Hematopoietic multipotent progenitor cell treated with erythropoietin and hydrocortisone succinate and interleukin-3 and kit ligand, for 15 days (in vitro differentiated cells): ENCODE results near the gene GPC3.
"Not testable (repeated sequence)": the region's sequence is repeated elsewhere in the genome, so short reads cannot be mapped to it uniquely, and the experiment has no call there.

Source experiments
- DNase-seq: peaks from one replicate; pipeline ENCODE4 v3.0.0-alpha.2; 2015; ENCODE audit warnings: low spot score

The GPC3 gene

DNA sequence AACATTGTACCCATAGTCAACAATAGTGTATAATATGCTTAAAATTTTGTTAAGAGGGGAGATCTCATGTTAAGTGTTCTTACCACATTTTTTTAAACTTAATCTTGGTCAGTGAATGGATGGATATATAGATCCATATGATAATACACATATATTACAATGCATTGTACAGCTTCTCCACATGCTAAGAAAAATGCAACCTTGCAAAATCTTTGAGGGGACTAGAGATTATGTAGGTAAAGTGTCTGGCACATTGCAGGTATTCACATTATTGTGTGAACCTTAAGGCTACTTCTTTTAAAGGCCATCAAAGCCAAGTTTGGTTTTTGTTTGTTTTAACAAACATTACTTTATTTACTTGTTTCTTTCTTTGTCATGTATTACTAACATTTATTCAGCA is 10.4 kb upstream of the GPC3 start:
- DNase-seq: no peak

DNA sequence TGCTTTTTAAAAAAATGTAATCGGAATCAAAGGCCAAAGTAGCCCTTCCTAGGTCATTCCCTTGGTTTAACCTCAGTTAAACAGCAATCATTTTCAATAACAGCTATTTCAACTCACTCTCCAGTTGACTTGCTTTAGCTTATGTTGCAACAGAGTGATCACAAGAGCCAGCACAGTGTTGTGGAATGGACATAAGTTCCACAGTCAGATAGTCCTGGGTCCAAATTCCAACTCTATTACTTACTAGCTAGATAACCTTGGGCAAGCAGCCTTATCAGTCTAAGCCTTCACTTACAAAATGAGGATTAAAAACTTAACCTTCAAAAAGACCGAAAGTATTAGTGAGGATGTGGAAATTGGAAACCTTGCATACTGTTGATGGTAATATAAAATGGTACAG is 9.2 kb upstream of the GPC3 start:
- DNase-seq: no peak

DNA sequence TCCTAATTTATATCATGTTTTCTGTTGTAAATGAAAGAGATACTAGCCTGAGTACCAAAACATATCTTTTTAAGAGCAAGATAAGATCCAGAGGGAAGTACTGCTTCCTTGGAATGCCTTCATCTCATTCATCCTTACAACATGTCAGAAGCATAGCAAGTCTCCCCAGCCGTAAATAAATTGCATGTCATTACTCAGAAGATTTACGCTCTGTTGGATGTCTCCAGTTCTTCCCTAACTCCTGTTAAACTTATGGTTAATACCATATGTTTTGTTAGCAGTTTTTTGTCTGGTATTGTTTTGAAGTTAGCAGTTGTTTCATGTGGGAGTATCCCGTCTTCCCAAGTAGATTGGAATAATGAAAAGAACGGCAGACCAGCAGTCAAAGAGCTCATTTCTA is 7.5 kb upstream of the GPC3 start:
- no peak for DNase-seq

DNA sequence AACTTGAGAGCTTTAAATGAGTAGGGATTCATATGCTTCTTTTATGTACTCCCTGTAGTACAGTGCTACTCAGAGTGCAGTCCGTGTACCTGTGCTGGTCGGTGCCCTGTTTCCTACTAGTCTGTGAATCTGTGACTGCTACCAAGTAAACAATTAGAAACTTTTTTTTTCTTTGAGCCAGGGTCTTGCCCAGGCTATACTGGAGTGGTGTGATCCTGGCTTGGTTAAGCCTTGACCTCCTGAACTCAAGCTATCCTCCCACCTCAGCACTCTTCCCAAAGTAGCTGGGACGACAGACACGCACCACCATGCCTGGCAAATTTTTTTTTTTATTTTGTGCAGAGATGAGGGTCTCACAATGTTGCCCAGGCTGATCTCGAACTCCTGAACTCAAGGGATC is 6.4 kb upstream of the GPC3 start:
- DNase-seq: no peak

DNA sequence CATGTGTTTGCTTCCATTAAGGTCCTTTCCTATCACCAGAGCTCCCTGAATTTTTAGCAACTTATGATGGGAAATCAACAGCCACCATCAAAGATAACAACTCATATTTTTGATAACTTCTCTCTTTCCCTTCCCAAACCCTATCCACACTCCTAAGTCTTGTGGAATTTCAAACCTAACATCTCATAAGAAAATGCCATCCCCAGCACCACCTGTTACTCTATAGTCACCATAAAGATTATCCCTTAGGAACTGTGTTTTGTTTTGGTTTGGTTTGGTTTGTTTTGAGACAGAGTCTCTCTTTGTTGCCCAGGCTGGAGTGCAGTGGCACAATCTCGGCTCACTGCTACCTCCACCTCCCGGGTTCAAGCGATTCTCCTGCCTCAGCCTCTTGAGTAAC is 5.7 kb upstream of the GPC3 start:
- not testable (repeated sequence) for DNase-seq

DNA sequence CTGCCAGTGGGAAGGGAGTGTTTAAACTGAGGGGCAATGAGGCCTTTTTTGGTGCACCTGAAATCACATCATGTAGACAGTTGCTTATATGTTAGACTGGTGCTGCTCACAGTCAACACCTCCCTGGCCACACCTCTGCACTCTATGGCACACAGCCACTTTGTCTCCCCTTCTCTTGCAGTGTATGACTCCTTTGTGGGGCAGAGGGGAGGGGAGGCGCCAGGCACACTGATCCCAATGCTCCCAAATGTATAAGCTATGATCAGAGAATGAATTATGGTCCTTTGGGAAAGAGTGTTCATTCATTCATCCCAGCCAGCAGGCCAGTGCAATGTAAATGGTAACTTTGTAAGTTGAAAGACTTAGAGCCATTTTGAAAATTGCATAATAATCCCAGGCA is 4.6 kb upstream of the GPC3 start:
- DNase-seq: no peak

DNA sequence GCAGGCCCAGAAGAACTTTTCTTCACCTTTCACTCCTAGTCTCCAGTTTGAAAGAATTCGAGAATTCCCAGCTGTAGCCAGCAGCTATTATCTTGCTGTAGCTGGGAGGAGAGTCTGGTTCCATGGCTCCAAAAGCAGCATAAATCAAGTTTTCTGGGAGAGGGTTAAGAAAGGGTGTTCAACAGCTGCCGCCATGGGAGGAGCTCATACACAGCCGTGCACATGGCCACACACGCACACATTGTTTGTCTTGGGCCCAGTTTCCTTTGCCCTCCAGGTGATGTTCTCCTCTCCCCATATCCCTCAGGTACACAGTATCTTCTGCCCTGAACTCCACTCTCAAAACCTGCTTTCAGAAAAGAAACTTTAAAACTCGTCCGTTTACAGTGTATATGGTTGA is 4.1 kb upstream of the GPC3 start:
- DNase-seq: no peak

DNA sequence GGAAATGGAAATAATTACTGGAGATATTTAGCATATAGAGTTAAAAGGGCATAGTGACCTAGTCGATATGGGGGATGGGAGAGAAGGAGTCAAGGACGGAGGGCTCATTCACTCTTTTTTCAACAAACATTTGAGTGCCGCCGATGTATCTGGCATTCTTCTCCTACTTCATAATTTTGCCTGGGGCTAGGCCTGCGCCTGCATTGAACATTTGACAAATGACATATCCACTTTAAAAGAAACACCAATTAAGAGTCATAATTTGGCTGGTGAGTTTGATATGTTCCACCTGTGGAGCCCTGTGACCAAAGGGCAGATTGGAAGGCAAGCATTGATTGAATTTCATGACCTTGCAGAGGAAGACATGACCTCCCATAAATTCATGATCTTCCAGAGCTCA is 2.6 kb upstream of the GPC3 start:
- DNase-seq: no peak

DNA sequence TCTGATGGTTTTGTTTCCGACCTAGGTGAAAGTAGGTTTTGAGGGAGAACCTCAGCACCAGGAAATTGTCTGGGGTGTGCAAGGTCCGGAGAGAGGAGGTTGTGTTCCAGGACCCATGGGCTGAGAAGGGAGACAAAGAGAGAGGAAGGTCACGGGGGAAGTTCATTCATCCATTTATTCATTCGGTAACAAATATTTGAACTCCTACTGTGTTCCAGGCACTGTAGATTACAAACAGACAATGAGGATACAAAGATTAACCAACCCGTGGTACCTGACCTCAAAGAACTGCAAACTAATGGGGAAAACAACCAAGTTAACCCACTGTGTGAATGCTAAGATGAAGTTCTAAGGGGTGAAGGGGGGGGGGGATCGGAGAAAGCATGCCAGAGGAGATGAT is 1.8 kb upstream of the GPC3 start:
- DNase-seq: no peak

DNA sequence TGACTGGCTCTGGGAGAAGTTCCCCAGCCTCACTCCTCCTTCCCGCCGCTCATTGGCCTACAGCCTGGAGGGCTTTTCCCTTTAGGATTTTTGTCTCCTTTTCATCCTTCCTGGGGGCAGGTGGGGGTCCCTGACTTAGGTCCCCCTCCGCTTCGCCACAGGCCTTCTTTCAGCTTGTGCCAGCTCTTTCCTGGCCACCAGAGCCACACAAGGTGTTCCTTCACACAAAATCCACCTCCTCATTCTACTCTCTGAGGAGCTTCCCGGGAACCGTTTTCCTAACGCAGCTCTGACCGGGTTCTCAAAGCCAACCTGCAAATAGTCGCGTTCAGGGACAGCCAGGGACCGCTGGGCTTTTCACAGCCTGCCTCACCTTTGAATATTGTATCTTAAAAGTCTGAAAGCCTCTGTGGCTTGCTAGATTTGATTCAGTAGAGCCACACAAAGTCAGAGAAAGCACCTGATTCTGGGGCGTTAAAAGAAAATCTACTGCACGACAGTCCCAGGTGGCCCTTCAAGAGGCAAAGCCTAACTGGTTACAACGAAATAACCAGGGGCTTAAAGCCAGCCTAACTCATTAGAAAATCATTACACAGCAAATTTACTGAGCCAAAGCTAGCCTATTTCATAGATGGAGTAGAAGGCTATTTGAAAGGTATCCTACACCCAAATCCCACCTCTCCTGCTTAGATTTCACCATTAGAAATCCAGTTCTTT is 731 bp upstream of the GPC3 start:
- DNase-seq: no peak

DNA sequence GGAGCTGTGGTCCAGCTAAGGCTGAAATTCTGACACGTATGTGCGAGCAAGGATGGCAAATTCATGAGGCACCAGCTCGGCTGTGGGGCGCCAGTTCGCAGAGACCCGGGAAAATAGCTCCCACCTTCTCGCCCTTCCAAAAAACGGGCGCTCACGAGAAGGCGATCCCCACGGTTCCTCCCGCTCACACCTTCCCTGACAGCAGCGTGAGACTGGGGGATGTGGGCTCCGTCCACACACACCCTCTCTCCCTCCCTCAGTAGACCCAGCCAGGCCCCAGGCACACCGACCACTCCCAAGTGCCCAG is 584 bp downstream of the GPC3 start:
- no peak for DNase-seq

DNA sequence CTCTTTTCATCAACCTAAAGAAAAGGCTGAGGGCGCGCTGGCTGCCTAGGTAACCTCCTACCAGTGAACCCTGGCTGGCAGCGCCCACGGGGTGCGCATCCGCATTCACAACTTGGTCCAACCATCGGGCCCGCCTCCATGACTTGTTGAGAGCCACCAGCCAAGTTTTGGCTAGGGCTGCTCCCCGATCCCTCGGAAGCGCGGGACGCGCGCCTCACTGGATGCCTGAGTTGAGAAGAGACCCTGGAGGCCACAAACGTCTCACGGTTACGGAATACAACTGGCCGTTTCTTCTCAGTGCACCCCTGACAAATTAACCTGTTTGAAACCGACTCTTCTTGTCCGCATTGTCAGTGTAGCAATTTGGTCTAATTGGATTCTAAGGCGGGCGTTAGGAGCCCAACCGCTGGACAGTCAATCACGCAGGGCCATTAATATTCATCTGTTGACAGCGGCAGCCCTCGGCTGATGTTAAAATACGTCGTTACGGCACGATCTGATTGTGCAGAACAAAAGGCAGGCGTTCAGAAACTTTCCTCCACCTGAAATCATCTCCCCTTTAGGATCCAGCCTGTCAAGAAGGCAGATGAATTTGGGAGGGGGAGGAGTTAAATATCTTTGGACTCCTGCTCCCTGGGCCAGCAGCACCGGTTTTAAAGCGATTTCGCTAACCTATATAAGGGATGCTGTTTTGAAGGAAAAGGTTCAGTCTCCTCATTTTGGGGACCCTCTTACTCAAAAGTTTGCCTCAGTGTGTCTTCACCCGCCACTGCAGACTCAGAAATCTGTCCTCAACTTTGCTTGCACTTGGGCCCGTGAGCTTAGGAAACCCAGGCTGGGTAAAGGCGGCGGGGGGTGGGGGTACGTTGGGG is 1.2 kb downstream of the GPC3 start:
- no peak for DNase-seq

DNA sequence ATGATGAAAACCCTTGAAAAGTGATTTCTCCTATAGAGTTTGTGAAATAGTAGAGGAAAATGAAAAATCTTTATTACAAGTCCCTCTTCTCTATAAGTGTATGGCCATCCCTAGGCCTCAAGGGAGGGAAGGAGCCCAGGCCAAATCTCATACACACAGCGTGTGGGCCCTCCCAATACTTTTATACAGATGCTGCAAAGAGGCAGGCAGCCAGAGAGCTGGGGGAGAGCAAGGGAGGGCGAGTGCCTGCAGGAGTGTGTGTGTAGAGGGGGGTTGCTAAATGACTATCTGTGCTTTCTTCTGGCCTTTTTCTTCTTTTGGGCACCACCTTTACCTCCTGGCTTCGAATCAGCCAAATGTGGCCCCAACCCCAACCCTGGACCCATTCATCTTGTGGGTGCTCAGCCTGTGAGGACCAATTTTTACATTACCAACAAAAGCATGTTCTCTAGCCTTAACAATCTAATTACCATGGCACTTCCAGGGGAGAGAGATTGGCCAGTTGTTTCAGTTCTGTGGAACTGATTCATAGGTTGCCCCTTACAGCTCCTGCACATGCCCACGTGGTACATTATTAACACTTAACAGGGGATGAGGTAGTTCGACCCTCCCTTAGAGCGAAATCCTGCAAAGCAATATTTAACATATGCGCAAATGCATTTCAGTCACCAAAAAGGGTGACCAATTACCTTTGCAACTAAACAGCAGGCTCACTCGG is 2.0 kb downstream of the GPC3 start:
- DNase-seq: no peak

DNA sequence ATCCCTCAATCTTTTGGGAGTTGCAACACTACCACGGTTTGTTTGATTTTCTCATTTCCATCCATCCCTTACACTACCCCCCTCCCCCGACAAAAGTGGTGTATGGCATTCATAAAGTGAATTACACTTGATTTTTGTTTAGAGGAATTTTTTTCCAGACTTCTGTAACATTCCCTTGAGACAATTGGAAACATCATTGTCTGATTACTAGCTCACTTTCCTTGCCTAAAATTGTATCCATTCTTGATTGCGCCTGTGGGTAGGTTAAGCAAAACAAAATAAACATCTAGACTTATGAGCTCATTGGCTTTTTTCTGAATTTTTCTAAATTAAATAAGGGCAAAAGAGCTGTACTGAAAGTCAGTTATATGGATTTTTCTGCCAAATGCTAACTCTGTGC is 3.5 kb downstream of the GPC3 start:
- no peak for DNase-seq

DNA sequence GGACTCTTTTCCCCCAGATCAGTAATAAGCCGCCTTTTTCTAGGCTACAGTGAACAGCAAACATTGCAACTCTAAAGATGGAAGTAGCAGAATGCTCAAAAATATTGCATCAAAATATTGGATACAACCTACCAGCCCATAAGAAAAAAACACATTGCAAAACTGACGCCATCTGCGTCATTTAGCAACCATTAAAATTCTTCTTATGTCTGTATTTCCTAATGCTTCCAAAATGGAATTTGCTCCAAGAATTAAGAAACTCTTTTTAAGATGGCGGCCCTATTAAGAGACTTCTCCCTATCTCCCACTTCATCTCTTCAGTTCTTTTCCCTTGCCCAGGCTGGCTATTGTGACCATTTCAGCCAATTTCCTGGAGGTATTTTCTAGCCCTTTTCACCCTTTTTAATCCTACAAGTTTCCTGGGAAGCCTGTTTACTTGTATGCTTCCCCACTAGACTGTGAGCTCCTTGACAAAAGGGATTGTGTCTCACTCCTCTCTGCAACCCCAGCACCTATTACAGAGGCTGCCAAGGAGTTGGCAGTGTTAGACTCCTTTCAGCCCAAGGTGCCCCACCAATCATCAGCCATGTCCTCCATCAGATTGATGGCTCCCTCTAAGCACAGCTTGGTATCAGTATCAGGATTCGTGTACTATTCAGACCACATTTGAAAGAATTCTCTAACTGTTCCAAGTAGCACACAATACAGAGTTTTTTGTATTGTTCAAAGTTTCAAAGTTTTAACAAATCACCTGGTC is 4.4 kb downstream of the GPC3 start:
- no peak for DNase-seq

DNA sequence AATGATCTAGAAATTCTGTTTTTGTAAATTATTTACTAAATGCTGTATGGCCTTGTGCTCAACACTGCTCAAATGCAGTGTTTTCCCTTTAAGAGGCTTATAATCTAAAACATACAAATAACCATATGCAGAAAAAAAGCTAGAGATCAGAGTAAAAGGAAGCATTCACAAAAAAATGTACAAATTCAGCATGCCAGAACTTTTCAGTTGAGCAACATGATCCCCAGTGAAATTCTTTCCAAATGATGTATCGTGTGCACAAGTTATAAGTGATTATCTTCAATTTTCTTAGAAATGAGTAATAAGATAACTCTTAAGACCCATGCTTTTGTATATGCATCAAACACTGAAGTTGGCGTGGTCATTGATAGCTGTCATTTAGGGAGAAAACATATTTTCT is 5.0 kb downstream of the GPC3 start:
- DNase-seq: no peak

DNA sequence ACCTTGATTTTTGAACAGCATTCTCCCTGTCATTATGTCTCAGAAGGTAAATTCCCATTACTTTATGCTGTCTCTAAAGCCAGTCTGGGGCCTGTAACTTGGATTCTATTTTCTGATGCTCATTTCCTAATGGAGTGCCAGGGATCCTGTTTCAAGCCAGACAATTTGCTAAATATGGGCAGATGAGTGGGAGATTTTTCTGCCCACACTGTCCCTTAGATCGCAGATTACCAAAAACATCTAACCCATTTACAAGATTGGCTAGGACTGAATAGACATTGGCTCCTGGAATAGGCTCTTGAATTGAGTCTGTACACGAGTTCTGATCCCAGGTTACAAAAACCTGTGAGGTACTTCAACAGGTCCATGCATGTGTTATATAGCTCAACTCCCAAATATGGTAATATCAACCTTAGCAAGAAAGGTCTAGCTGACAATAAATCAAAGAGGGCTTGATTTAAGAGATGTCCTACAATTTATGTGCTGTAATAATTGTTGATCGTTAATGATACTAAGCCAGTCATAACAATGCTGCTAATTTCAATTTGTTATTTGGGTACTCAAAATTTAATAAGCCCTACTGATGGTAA is 5.7 kb downstream of the GPC3 start:
- no peak for DNase-seq

DNA sequence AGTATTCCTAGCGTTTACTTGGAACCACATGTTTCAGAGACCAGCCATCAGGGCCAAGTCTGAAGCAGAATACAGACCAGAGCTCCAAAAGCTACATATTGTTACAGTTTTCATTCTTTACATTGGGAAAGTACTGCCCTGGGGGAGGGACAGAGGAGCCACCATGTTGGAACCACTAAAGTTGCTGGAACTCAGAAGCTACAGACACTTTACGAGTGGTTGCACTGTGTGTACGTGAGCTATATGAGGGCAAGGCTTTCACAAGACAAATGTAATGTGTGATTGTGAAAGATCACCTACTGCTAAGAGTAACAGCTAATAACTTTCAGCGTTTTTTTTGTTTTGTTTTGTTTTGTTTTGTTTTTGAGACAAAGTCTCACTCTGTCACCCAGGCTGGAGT is 11.7 kb downstream of the GPC3 start:
- DNase-seq: no peak

DNA sequence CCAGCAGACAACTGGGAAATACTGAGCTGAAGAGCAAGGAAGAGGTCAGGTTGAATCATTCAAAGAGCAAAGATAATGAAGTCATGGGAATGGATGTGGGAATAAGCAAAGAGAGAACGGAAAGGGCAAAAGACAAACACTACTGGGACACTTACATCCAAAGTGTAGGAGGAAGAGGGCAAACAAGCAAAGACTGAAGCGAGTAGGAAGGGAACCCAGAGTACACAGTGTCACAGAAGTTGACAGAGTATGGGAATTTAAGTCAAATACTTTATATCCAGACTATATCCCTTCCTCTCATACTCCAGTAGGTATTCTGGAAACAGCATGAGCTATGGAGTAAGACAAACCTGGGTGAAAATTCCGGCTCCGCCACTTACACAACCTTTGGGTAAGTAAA is 12.5 kb downstream of the GPC3 start:
- no peak for DNase-seq

DNA sequence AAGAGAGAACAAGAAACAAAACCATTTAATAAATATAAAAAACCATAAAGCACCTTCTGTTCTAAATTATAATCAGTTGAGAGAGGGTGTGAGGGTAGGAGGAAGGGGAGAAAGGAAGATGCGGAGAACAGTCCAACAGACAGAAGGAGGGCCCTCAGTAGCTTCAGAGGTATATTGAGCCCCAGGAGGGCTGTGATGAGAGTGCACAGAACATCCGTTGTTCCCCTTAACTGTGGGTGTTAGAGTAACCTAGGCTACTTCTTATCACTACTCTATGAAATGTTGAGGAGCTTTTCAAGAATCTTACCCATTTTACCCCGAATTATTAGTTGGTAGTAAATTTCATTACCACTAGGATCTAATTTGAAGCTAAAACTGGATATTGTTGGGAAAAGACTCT is 13.8 kb downstream of the GPC3 start:
- no peak for DNase-seq

DNA sequence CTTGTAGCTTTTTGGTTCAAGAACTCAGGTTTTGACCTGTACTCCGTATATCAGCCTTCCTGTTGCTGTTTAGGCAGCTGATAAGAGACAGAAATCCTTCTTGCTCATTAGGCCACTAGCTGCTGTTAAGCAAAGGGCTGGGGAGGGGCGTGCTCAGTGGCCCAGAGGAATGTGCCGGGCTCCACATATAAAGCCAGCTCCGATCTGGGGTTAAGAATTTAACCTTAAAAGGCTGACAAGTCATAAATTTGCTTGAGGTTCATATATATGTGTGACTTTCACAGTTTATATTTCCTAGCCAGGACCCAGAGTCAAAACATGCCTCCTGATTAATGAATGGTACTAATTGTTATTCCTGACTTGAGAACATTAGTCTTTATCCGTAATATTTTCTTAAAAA is 15.3 kb downstream of the GPC3 start:
- DNase-seq: no peak

DNA sequence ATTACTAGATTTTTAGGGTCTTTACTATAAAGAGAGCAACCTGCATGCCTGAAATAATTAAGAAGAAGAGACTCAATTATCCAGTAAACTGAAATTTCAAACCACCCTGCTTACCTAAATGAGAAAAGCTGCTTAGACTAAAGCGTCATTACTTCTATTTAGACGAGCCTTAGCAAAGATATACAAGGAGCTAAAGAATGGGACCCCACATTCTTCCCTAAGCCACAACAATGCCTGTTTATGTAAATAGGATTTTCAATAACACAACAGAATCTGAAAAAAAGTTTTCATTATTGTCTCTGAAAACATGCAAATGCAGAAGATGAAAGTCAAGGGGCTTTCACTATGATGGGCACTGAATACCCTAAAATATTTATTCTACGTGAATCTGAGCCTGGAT is 16.2 kb downstream of the GPC3 start:
- no peak for DNase-seq
